Measurements from ENCODE around the gene PDE12. TPM values are rescaled to one million over a fixed set of nuclear protein-coding genes. Genes with fewer than 3 reads are reported as not detected.

Gene PDE12
- total and polyA plus RNA-seq, 2 of the 13 experiments (the other 11 are each of a cell fraction or from before 2014, with no cell fraction given): 9.0 to 17.8 TPM

- TF ChIP-seq NR0B2 (CRISPR knock-in tag; IDR thresholded peaks at IDR 0.05) (no peak), ZNF670 (CRISPR knock-in tag; IDR thresholded peaks at IDR 0.05; ENCODE audit: borderline replicate concordance) (no peak), ZNF616 (CRISPR knock-in tag; IDR thresholded peaks at IDR 0.05; ENCODE audit: low read depth) (no peak), ZSCAN9 (CRISPR knock-in tag; IDR thresholded peaks at IDR 0.05; ENCODE audit: borderline replicate concordance) (no peak), MXD1 (CRISPR knock-in tag; IDR thresholded peaks at IDR 0.05) (peak; percentile 7; the same call in 1 of the 2 replicates), KDM5A (IDR thresholded peaks at IDR 0.05; ENCODE audit: borderline replicate concordance, low read length) (peak; percentile 51; the same call in 1 of the 2 replicates), NFE2L1 (CRISPR knock-in tag; IDR thresholded peaks at IDR 0.05; ENCODE audit: borderline replicate concordance) (no peak), CHD2 (IDR thresholded peaks at IDR 0.05; ENCODE audit: low read depth, low read length) (0 out of 2 replicates have a peak, but pooled peaks have one; percentile 10), MED8 (CRISPR knock-in tag; IDR thresholded peaks at IDR 0.05; ENCODE audit: insufficient replicate concordance) (no peak), NR2F1 (CRISPR knock-in tag; IDR thresholded peaks at IDR 0.05) (no peak), ZNF597 (CRISPR knock-in tag; IDR thresholded peaks at IDR 0.05) (no peak), ZBTB3 (CRISPR knock-in tag; IDR thresholded peaks at IDR 0.05; ENCODE audit: borderline replicate concordance, low read depth) (no peak), TEAD3 (CRISPR knock-in tag; optimal IDR thresholded peaks at IDR 0.05; ENCODE audit: borderline replicate concordance) (peak; percentile 59), NFYB (CRISPR knock-in tag; IDR thresholded peaks at IDR 0.05) (no peak), RORA (CRISPR knock-in tag; IDR thresholded peaks at IDR 0.05) (no peak), JUN (CRISPR knock-in tag; IDR thresholded peaks at IDR 0.05) (no peak), NFKB2 (CRISPR knock-in tag; IDR thresholded peaks at IDR 0.05; ENCODE audit: borderline replicate concordance) (peak; percentile 10; the same call in 1 of the 2 replicates), ZNF646 (CRISPR knock-in tag; IDR thresholded peaks at IDR 0.05) (no peak), ELF4 (CRISPR knock-in tag; IDR thresholded peaks at IDR 0.05; ENCODE audit: borderline replicate concordance) (no peak; the same call in 1 of the 2 replicates)
Measured at GRCh38 chr3:57596495-57597126, 40.5 kb downstream of the PDE12 start (continued).

Data from HepG2 (cell line).